Stomach (tissue), 9 donors: Measurements from ENCODE around the gene USP7. TPM values are rescaled to one million over a fixed set of nuclear protein-coding genes. Genes with fewer than 3 reads are reported as not detected.
"Not testable (repeated sequence)": the region's sequence is repeated elsewhere in the genome, so short reads cannot be mapped to it uniquely, and the experiment has no call there.

ENCODE experiments used
- DNase-seq, 2 donors: peaks; one replicate each; pipeline versions ENCODE4 v3.0.0 to v3.0.0-alpha.2; 2013 to 2019
- H3K27ac ChIP-seq, 5 donors: fragments of 200-600 bp in 4 of 5; sonication (generic) in 4 of 5; one replicate each; pipeline ENCODE4 v1.5.1; 2013 to 2019; ENCODE audit warnings: mild to moderate bottlenecking in 1 of 5, moderate library complexity in 1 of 5
- H3K27me3 ChIP-seq, 3 donors: fragments of 200-600 bp; sonication (generic); one replicate each; pipeline ENCODE4 v1.5.1; 2017 to 2019; ENCODE audit warnings: mixed run types in 1 of 3
- H3K36me3 ChIP-seq, 4 donors: fragments of 200-600 bp; sonication (generic); 1 replicate in 3 of 4; 2 replicates in 1 of 4; pipeline ENCODE4 v1.5.1; 2016 to 2019
- H3K4me1 ChIP-seq, 4 donors: fragments of 200-600 bp; sonication (generic); one replicate each; pipeline ENCODE4 v1.5.1; 2016 to 2019
- H3K4me3 ChIP-seq, 4 donors: fragments of 200-600 bp; sonication (generic) in 3 of 4; one replicate each; pipeline ENCODE4 v1.5.1; 2016 to 2019; ENCODE audit warnings: mild to moderate bottlenecking in 1 of 4
- H3K9me3 ChIP-seq, 4 donors: fragments of 200-600 bp; sonication (generic); one replicate each; pipeline ENCODE4 v1.5.1; 2016 to 2019
- CTCF ChIP-seq, 7 experiments: fragments of 450-650 bp in 4 of 7; fragments of 200-600 bp in 3 of 7; sonication (generic) in 3 of 7; IDR thresholded peaks; one replicate each; pipeline ENCODE4 v1.5.1; 2016 to 2019; ENCODE audit warnings: antibody characterized with exemption in 7 of 7, control low read depth in 2 of 7, mild to moderate bottlenecking in 1 of 7
- EP300 ChIP-seq: sonication (generic); formaldehyde crosslinking; IDR thresholded peaks from one replicate; pipeline ENCODE4 v1.6.1; 2017; ENCODE audit warnings: antibody characterized with exemption
- POLR2A ChIP-seq, 4 donors: fragments of 450-650 bp; IDR thresholded peaks; one replicate each; pipeline ENCODE4 v1.6.1; 2016; ENCODE audit warnings: antibody characterized with exemption in 4 of 4, control low read depth in 2 of 4, mild to moderate bottlenecking in 1 of 4, moderate library complexity in 1 of 4
- POLR2AphosphoS5 ChIP-seq, 3 donors: sonication (generic); formaldehyde crosslinking; IDR thresholded peaks; one replicate each; pipeline ENCODE4 v1.6.1; 2016; ENCODE audit warnings: antibody characterized with exemption in 3 of 3
- WGBS, 5 donors: extraction: QIAGEN DNeasy Blood & Tissue Kit in 3 of 5; methylation state at CpG; one replicate each; pipeline versions ENCODE4 v1.1.5 to v1.1.7; 2013 to 2018; 5-methylcytosine and 5-hydroxymethylcytosine counted together
- intact Hi-C: fragments of 100-400 bp; cut with DNase I; formaldehyde crosslinking; loops from one replicate; pipeline ENCODE4 v1.15.1; 2023; ENCODE audit warnings: low total_unique reads
- polyA plus RNA-seq, 3 donors: library from polyadenylated mRNA; stranded (reverse); fragments of 200-250 nt; gene quantifications; one replicate each; pipeline ENCODE4 v1.2.3, GENCODE V29; 2013
- total RNA-seq, 5 donors: library from RNA; depleted of rRNA; stranded (reverse); fragments of >200 nt; gene quantifications; one replicate each; pipeline versions ENCODE4 v1.1.0 to v1.2.3, GENCODE V29; 2014 to 2016
- donor health status: healthy with polysubstance abuse.
- donor health status: Bipolar disorder and iron deficiency.
- donor health status: healthy.

The USP7 gene
- total and polyA plus RNA-seq, 8 donors, result 19.3 to 171 (median 58.0) TPM

- intact Hi-C loops, result loop anchor here (10.0 kb wide), 1 partner anchor 94 kb away; no protein-coding TSS in a partner anchor
- H3K4me3 ChIP-seq, result no peak overlapping the region
Observed at GRCh38 chr16:8920645-8921346, 42.9 kb downstream of the USP7 start.

DNA sequence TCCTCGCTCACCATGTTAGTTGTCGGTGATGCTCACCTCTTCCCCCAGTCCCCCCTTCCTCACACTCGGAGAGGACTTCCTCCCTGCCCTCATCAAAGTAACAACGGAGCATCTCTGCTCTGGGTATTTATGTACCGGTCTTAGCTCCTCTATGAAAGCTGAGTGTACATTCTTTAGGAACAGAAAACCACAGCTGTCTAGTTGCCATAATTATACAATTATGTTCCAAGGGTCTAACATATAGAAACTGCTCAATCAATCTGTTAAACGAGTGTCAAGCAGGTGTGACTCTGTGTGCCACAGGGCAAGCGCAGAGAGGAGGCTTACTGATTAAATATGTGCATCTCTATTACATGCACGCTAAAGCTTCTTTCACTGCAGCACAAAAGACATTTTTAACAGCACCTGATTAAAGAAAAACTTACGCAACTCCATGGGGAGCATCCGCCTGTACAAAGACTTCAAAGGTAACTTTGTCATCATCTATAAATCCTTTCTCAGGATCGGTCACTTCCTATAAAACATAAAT is 43.7 kb downstream of the USP7 start:
- no peaks in the 10 kb centered on the region for H3K27me3 ChIP-seq
- 83 to 90% (median 84%) methylated on average over 11 of the region's 11 CpGs for WGBS, 5 donors
- no peaks in the 10 kb centered on the region for H3K9me3 ChIP-seq
- no peak overlapping the region for H3K27ac ChIP-seq
- TF ChIP-seq POLR2AphosphoS5 (IDR thresholded peaks at IDR 0.05) (no peak), EP300 (no peak), CTCF (IDR thresholded peaks at IDR 0.05) (no peak), POLR2A (IDR thresholded peaks at IDR 0.05) (no peak)
- no peak for DNase-seq
- intact Hi-C loops, result loop anchor here (10.0 kb wide), 1 partner anchor 95 kb away; no protein-coding TSS in a partner anchor
- H3K4me1 ChIP-seq, result peaks cover 14 to 34% (median 30%) of the 10 kb centered on the region in 4 donors
- H3K36me3 ChIP-seq, result peaks cover 52 to 84% (median 82%) of the 10 kb centered on the region in 4 donors
- H3K4me3 ChIP-seq, result no peak overlapping the region

More at GRCh38 chr16:8920645-8921346, 42.9 kb downstream of the USP7 start:
- no peak for DNase-seq
- H3K4me1 ChIP-seq, result peaks cover 13 to 28% (median 24%) of the 10 kb centered on the region in 4 donors
- 80 to 91% (median 85%) methylated on average over 6 of the region's 6 CpGs for WGBS, 5 donors
- no peaks in the 10 kb centered on the region for H3K9me3 ChIP-seq
- H3K27me3 ChIP-seq, result no peaks in the 10 kb centered on the region
- TF ChIP-seq CTCF (IDR thresholded peaks at IDR 0.05), result no peak
- TF ChIP-seq EP300, result no peak
- TF ChIP-seq POLR2AphosphoS5 (IDR thresholded peaks at IDR 0.05), result no peak
- no peak for TF ChIP-seq POLR2A (IDR thresholded peaks at IDR 0.05)
- no peak overlapping the region for H3K27ac ChIP-seq
- peaks cover 52 to 81% (median 77%) of the 10 kb centered on the region in 4 donors for H3K36me3 ChIP-seq

DNA sequence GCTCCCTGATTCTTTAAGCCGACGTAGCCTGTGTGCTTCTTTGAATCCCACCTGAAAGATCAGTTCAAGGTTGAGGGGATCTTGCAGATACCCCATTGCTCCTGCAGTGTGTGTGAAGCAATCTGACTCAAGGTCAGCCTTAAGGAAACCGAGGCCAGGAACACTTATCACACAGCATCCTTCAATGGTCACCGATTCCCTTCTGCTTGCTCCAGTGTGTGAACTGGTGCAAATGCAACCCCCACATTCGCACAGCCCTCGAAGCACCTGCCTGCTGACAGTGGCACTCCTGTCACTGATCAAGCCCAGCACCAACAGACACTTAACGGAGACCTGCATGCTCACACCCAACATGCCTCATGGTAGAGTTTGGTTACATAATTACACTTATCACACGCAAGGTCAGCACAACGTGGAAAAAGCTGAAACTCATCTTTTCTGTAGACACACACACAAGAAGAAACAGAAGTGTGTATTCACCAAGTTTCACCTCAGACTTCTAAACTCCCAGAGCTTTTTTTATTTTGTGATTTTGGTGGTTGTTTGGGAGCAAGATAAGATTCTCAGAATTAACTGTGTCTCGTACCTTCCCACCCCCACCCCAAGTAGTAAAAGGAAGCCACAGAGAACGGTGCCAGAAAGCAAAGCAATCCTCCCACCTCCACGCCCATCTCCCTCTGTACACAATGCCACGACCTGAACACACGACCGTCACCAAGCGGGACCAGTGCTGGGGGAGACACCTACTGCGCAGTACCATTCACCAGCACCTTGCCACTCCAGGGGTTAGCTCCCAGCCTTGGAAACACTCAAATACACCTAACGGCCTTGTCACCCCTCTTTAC is 44.4 kb downstream of the USP7 start:
- Histone ChIP-seq H3K36me3 (peaks cover 58 to 91% (median 89%) of the 10 kb centered on the region in 4 donors), H3K4me1 (peaks cover 16 to 34% (median 27%) of the 10 kb centered on the region in 4 donors), H3K4me3 (no peak overlapping the region), H3K27ac (no peak overlapping the region), H3K27me3 (no peaks in the 10 kb centered on the region), H3K9me3 (no peaks in the 10 kb centered on the region)
- no peak for DNase-seq
- WGBS, 5 donors, result 70 to 80% (median 72%) methylated on average over 18 of the region's 18 CpGs
- intact Hi-C loops, result no loop called here
- TF ChIP-seq POLR2A (IDR thresholded peaks at IDR 0.05) (no peak), CTCF (IDR thresholded peaks at IDR 0.05) (no peak), EP300 (no peak), POLR2AphosphoS5 (IDR thresholded peaks at IDR 0.05) (no peak)

DNA sequence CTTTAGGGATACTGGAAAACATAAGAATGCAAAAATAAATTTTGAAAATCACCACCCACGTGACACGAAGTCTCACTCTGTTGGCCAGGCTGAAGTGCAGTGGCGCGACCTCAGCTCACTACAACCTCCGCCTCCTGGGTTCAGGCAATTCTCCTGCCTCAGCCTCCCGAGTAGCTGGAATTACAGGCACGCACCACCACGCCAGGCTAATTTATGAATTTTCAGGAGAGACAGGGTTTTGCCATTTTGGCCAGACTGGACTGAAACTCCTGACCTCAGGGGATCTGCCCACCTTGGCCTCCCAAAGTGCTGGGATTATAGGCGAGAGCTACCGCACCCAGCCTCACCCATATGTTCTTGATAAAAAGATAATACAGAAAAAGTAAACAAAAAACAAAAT is 46.4 kb downstream of the USP7 start:
- Histone ChIP-seq H3K36me3 (peaks cover 58 to 100% (median 97%) of the 10 kb centered on the region in 4 donors), H3K4me1 (peaks cover 8 to 41% (median 23%) of the 10 kb centered on the region in 4 donors)
- H3K27me3 ChIP-seq, H3K9me3 ChIP-seq, intact Hi-C loops, H3K27ac ChIP-seq, DNase-seq, H3K4me3 ChIP-seq: not testable (repeated sequence)
- WGBS, 5 donors, result 86 to 94% (median 89%) methylated on average over 10 of the region's 10 CpGs
